Raji (cell line): ENCODE data around the gene TCP10L.

Source experiments
- POLR2A ChIP-seq: IDR thresholded peaks from 2 replicates; pipeline ENCODE4 v1.6.1; 2011; ENCODE audit warnings: low read depth, low read length, control low read depth; ENCODE audit not compliant: insufficient read depth

The TCP10L gene

DNA sequence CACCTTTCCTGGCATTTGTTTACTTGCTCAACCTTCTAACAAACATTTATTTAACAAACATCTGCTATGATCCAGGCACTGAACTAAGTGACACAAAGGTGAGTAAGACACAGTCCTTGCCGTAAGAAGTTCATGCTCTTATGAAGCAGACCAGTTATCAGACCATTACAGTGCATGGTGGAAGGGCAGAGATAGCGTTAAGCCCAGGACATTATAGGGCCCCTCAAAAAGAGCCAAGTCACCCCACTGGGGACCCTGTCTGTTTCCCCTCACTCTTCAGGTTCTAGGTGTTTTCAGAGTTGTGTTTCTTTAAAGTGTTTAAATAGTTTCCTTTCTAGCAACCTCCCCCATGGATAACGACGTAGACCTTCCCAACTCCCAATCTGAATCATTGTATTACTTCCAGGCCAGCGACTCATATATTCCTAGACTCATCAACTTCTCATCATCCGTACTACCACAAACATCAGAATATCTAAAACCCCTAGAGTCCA lies 39.3 kb downstream of the TCP10L start:
- TF ChIP-seq POLR2A, result no peak

DNA sequence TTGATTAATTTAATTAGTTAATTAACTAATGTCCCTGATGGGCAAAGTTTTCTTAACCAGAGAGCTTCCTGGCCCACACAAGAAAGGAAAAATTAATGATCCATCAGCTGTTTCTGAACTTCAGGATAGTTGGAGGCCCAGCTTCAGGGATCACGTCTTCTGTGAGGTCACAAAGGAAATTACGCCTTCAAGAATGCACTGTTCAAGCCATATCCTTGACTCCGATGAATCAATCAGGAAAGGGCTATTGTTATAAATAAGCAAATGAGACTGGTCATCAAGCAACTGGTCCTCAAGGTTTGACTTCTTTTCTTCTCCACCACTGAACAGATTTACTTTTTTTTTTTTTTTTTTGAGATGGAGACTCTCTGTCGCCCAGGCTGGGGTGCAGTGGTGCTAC lies 40.6 kb downstream of the TCP10L start:
- TF ChIP-seq POLR2A, result no peak

DNA sequence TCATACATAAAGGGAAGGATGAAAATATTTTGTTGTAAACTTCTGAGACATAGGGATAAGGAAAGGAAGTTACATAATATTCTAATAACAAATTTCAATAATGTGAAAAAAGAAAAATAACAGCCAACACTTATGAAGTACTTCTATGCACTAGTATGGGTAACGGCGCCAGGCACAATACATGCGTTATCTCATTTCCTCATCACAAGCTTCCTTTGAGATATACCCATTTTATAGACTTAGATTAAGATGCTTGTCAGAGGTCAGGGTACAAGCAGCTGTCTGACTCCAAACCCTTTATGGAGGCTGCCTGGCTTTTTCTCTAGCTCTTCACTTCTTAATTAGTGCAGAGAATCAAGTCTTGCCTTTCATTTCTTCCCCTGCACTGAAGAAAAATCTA lies 41.3 kb downstream of the TCP10L start:
- no peak for TF ChIP-seq POLR2A

DNA sequence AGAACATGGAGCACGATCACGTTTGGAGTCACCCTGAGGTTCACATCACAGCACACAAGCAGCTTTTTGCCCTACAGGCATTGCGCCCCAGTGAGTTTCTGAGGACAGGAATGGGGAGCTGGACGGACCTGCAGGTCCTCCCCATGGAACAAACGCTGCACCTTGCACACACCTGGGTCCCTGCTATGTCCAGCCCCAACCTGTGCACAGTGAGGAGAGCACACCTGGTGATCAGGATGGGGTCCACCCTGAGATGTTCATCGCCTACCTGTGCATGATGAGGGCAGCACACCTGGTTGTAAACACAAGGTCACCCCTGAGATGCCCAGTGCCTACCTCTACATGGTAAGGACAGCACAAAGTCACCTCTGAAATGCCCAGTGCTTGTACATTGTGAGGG lies 45.9 kb downstream of the TCP10L start:
- no peak for TF ChIP-seq POLR2A

DNA sequence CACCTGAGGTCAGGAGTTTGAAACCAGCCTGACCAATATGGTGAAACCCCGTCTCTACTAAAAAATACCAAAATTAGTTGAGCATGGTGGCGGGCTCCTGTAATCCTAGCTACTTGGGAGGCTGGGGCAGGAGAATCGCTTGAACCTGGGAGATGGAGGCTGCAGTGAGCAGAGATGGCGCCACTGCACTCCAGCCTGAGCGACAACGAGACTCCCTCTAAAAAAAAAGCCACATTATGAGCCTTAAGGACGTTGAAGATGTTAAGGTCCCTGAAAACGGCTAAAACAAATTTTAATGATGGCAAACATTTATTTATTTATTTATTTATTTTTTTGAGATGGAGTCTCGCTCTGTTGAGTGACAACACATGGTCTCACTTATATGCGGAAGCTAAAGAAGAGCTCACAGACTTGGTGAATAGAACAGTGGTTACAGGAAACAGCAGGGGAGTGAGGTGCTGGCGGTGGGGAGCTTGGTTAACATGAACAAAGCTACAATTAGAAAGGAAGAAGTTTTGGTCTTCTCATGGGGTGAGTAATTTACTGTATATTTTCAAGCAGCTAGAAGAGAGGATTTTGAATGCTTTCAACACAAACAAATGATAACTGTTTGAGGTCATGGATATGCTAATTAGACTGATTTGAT lies 47.1 kb downstream of the TCP10L start:
- no peak for TF ChIP-seq POLR2A

DNA sequence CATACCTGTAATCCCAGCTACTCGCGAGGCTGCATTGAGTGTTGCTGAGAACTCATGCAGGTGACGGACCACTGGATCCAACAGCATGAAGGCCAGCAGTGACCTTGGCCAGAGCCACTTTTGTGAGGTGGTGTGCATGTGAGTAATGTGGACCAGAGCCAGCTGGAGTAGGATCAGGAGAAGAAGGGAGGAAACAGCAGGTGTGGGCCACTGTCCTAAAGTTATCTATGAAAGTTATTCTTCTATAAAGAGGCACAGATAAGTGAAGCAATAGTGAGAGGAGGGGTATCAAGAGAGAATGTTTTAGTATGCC lies 47.8 kb downstream of the TCP10L start:
- no peak for TF ChIP-seq POLR2A

DNA sequence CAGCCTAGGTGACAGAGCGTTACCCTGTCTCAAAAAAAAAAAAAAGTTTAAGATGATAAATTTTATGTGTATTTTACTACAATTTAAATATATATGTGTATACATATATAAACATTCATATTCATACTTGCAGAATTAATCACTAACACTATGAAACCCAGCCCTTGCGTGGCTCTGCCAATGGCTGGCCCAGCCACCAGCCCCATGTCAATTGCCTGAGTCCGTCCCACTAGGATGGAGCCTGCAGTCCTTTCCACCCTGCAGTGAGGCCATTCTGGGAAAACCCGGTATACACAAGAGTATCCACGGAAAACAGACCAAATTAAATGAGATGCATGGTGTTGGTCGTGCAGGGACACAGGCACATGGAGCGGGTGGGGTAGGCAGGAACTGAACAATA lies 49.7 kb downstream of the TCP10L start:
- TF ChIP-seq POLR2A, result no peak

DNA sequence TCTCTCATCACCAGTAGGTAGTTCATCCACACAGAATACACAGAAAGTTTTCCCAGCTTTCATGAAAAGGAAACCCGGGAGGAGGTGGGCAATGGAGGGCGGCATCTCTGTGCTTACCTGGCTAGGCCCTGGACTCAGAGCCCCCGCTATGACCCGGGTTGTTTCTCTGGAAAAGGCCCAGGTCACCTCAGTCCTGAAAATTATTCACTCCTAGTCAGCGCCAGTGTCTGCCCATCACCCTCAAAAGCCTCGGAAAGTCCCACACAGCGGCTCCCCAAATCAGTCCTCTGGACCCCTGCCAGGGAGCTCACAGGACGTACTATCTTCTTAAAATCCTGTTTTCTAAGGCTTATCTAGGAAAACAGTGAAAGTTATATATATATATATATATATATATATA lies 51.2 kb downstream of the TCP10L start:
- TF ChIP-seq POLR2A, result no peak

DNA sequence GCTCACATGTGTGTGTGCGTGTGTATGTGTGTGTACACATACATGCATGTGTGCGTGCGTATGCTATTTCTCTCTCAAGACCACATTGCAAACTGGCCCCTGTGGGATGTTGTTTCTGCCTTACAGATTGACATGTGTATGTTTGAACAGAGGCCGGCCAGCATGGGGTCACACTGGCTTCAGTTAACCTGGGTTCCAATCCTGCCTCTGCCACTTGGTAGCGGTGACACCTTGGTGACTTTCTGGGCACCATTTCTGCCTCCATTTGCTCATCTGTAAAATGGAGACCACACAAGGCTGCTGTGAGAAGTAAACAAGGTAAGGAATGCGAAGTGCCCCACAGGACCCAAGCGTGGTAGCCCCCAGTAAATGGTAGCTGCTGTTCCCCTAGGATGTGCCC lies 51.7 kb downstream of the TCP10L start:
- TF ChIP-seq POLR2A, result no peak

DNA sequence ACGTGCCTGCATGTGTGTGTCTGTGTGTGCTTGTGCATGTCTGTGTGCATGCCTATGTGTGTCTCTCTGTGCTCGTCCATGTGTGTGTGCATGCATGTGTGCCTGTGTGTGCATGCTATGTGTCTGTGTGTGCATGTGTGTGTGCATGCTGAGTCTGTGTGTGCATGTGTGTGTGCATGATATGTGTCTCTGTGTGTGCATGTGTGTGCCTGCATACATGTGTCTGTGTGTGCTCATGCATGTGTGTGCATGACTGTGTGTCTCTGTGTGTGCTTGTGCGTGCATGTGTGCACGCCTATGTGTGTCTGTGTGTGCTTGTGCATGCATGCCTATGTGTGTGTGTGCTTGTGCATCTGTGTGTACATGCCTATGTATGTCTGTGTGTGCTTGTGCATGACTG lies 52.3 kb downstream of the TCP10L start:
- TF ChIP-seq POLR2A, result no peak

DNA sequence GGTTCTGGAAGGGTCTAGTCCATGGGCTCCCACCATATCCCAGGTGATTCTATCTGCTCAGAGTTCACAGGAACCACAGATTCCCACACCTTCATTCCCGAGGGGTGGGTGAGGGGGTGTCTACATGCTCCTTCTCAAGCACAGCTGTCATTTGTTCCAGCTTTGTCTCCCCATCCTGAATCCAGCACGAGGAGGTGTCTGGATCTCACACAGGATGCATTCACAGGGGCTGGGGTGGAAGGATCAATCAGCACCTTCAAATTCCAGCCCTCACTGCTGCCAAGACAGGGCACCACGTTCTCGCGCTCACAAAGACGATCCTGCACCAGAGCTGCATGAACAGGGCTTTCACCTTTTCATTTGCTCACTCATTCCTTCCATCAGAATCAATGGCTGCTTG lies 52.7 kb downstream of the TCP10L start:
- no peak for TF ChIP-seq POLR2A

DNA sequence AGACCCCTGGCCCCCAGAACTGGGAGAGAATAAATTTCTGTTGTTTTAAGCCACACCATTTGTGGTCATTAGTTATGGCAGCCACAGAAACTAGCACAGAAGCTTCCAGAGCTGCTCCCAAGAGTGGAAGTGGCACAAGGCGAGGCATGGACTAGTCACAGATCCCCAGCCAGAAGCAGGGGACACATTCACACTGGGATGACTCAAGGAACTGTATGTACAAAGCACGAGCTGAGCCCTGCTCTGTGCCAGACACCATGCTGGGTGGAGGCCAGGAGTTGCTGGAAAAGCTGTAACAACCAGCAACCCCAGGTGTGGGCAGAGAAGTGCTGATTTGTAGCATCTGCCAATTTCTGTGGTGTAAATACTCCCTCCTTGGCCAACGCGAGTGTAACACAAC lies 55.6 kb downstream of the TCP10L start:
- TF ChIP-seq POLR2A, result no peak

DNA sequence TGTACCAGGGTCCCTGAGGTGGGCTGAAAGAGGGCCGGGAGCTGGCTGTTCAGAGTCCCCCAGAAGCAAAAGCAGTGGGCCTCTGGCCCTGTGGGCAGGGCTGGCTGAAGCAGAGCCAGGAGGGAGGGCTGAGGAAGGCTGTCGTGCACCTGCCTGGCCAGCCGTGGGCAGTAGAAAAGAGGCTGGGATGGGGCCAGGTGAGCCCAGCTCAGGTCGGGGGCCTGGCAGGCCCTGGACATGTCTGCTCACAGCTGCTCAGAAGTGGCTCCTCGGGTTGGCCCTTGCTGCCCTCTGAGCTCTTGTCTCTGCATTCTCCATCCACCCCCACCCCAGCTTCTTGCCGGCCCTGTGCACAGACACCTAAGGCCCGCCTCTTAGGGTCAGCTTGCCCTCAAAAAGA lies 60.0 kb downstream of the TCP10L start:
- no peak for TF ChIP-seq POLR2A

DNA sequence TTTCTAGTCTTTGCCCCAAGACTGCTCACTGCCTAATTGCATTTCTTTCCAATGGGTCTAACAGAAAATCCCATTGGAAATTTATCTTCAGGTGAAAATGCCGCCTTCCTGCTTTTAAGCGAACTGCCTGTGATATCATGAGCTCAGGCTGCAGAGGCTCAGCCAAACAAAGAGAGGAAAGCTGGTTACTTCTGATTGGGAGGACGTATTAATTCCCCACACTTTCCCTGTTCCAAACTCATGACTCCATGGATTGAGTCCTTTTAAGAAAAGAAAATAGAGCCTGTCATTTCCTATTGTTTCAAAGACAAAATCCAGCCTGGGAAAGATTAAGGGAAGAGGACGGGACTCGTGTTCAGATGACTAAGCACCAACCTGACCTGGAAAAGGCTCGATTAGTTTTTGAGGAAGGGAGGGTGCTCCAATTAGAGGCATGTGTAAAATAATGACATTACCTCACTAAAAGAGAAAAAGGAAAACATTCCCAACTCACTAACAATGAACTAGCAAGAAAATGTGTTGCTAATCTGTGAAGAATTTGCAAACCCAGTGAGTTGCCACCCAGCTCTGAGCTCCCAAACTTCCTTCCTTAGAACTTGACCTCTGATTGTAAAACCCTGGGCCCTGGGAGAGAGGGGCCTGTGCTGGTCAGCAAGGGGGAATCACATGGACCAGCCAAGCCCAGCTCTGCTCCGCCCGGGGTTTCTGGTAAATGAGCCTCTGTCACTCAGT lies 61.2 kb downstream of the TCP10L start:
- TF ChIP-seq POLR2A, result no peak
